ENCODE measurements around the gene RPS2. TPM values are rescaled to one million over a fixed set of nuclear protein-coding genes. Genes with fewer than 3 reads are reported as not detected.
"Not testable (repeated sequence)": the region's sequence is repeated elsewhere in the genome, so short reads cannot be mapped to it uniquely, and the experiment has no call there.

RPS2 gene
- total and polyA plus RNA-seq, 2 of the 8 experiments (the other 6 are each of a cell fraction or from before 2014, with no cell fraction given): 4,042 to 16,783 TPM

DNA sequence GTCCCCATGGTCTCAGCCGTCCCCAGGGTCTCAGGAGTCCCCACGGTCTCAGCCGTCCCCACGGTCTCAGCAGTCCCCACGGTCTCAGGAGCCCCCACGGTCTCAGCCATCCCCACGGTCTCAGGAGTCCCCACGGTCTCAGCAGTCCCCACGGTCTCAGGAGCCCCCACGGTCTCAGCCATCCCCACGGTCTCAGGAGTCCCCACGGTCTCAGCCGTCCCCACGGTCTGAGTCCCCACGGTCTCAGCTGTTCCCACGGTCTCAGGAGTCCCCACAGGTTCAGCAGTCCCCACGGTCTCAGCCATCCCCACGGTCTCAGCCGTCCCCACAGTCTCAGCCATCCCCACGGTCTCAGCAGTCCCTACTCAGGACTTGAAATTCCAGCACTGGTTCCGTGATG lies 44.5 kb downstream of the RPS2 start:
- Histone ChIP-seq H3K4me2 (ENCODE audit: insufficient read depth in 1 of 2, low read depth in 2 of 2, low read length in 2 of 2) (peak overlapping the region; percentile 56 to 57; a peak in 3 of 4 replicates), H2AK5ac (ENCODE audit: low read depth, low read length) (0 out of 2 replicates have a peak overlapping the region, but pooled peaks have one; percentile 61), H3K27me3 (replicated peaks in 1 of 4; ENCODE audit: control insufficient read depth in 3 of 4, extremely low read depth in 1 of 4, insufficient read depth in 3 of 4, low read length in 3 of 4) (peaks cover 39 to 88% (median 72%) of the 10 kb centered on the region in 4 experiments), H2BK15ac (ENCODE audit: low read length) (peak overlapping the region; percentile 61; the same call in 1 of the 2 replicates), H3K4me1 (replicated peaks in 1 of 4; ENCODE audit: control insufficient read depth in 3 of 4, insufficient read depth in 4 of 4, low read length in 3 of 4) (peaks cover 4 to 38% (median 23%) of the 10 kb centered on the region in 4 experiments), H2BK12ac (ENCODE audit: low read depth, low read length) (peak overlapping the region; percentile 30; the same call in 1 of the 2 replicates), H4K8ac (ENCODE audit: extremely low read depth, insufficient read depth, low read length) (peak overlapping the region; percentile 18; the same call in 1 of the 2 replicates)
- not testable (repeated sequence) for H3K9me3 ChIP-seq (ENCODE audit: insufficient read depth in 2 of 2, low read depth in 1 of 2, low read length in 1 of 2); H3K23me2 ChIP-seq (ENCODE audit: low read depth, low read length); H3K18ac ChIP-seq (ENCODE audit: extremely low read depth, low read length); H3K79me1 ChIP-seq (ENCODE audit: low read depth, low read length); H3K56ac ChIP-seq (replicated peaks; ENCODE audit: insufficient read length, low read depth, low read length); DNase-seq (ENCODE audit: low read depth in 1 of 2, low spot score in 2 of 2); H3K79me2 ChIP-seq (ENCODE audit: control insufficient read depth in 1 of 2, insufficient read depth in 2 of 2, low read length in 2 of 2); H2BK20ac ChIP-seq (ENCODE audit: low read length); H2BK5ac ChIP-seq (ENCODE audit: low read depth, low read length); H2AFZ ChIP-seq (ENCODE audit: low read length); H2BK120ac ChIP-seq (replicated peaks; ENCODE audit: low read depth, low read length); H3K23ac ChIP-seq (ENCODE audit: insufficient read length); H4K20me1 ChIP-seq (replicated peaks in 1 of 2; ENCODE audit: control insufficient read depth in 1 of 2, insufficient read depth in 2 of 2, low read length in 2 of 2); H3K4ac ChIP-seq (replicated peaks; ENCODE audit: insufficient read length, low read depth, low read length); H3K14ac ChIP-seq (ENCODE audit: insufficient read length); H3K27ac ChIP-seq (ENCODE audit: low read depth, low read length); H3K4me3 ChIP-seq (ENCODE audit: extremely low read depth in 1 of 4, insufficient read depth in 2 of 4, low read depth in 3 of 4, low read length in 4 of 4); H4K5ac ChIP-seq (ENCODE audit: insufficient read length, low read depth, low read length); FAIRE-seq; H3K9ac ChIP-seq (replicated peaks in 1 of 4; ENCODE audit: extremely low read depth in 1 of 4, low read depth in 3 of 4, low read length in 3 of 4); H4K91ac ChIP-seq (replicated peaks; ENCODE audit: insufficient read length, low read length); H3K36me3 ChIP-seq (ENCODE audit: control insufficient read depth in 2 of 4, insufficient read depth in 4 of 4, low read length in 3 of 4)
- 64% methylated on average over 21 of the region's 21 CpGs; no CpG with 5 or more reads in 1 of the 2 experiments for whole genome bisulfite sequencing, 2 experiments (ENCODE audit: extremely low coverage in 1 of 2, insufficient coverage in 1 of 2, insufficient read length in 1 of 2, insufficient replicate concordance in 2 of 2, low coverage in 1 of 2, low lambda C conversion rate in 2 of 2, missing lambda C conversion rate in 1 of 2)
- ChIA-PET POLR2A (ENCODE audit: partially characterized antibody) (interaction anchor here (0.9 to 1.8 kb wide), 6 partner anchors 12 to 235 kb away, joined by 3 to 8 read pairs (median 4); partner anchors contain the start of genes RPS2 and TBL3), CTCF (ENCODE audit: partially characterized antibody) (interaction anchor here (0.7 to 2.2 kb wide), 7 partner anchors 9 to 56 kb away, joined by 3 to 6 read pairs (median 3); no protein-coding TSS in a partner anchor)

All from H1 (cell line).